ENCODE results near the gene RB1. TPM values are rescaled to one million over a fixed set of nuclear protein-coding genes. Genes with fewer than 3 reads are reported as not detected.

Gene RB1
- total and polyA plus RNA-seq, 2 donors from 2014 or later: 12.3 to 46.5 TPM

DNA sequence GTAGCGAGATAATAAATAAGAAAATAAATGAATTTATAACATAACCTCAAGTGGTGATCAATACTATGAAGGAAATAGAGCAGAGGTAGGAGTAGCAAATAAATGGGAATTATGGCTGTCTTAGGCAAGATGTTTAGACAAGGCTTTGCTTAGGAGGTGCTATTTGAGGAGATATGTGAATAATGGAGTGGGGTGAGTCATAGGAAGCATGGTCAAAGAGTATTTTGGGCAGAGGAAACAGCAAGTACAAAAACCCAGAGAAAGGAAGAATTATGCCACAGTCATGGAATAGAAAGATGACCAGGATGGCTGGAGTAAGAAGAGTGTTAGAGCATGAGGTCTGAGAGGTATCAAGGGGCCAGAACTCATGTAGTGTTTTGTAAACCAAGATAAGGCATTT, 142.9 kb downstream of the RB1 start:
- Histone ChIP-seq H3K27ac (ENCODE audit: low read depth in 2 of 2, low read length in 2 of 2) (no peak overlapping the region), H3K36me3 (ENCODE audit: control insufficient read depth in 2 of 3, insufficient read depth in 3 of 3, low read length in 3 of 3) (no peaks in the 10 kb centered on the region), H3K4me3 (ENCODE audit: low read length in 3 of 3) (no peak overlapping the region), H3K9ac (ENCODE audit: low read length in 3 of 3) (no peak overlapping the region), H3K4me1 (ENCODE audit: control insufficient read depth in 2 of 3, insufficient read depth in 2 of 3, low read depth in 1 of 3, low read length in 3 of 3) (no peaks in the 10 kb centered on the region), H3K27me3 (ENCODE audit: control insufficient read depth, insufficient read depth, low read length) (no peaks in the 10 kb centered on the region), H3K9me3 (ENCODE audit: control insufficient read depth in 2 of 3, insufficient read depth in 1 of 3, low read length in 3 of 3) (peaks cover 0 to 4% (median 0%) of the 10 kb centered on the region in 3 donors)
- TF ChIP-seq, protein P1, sequence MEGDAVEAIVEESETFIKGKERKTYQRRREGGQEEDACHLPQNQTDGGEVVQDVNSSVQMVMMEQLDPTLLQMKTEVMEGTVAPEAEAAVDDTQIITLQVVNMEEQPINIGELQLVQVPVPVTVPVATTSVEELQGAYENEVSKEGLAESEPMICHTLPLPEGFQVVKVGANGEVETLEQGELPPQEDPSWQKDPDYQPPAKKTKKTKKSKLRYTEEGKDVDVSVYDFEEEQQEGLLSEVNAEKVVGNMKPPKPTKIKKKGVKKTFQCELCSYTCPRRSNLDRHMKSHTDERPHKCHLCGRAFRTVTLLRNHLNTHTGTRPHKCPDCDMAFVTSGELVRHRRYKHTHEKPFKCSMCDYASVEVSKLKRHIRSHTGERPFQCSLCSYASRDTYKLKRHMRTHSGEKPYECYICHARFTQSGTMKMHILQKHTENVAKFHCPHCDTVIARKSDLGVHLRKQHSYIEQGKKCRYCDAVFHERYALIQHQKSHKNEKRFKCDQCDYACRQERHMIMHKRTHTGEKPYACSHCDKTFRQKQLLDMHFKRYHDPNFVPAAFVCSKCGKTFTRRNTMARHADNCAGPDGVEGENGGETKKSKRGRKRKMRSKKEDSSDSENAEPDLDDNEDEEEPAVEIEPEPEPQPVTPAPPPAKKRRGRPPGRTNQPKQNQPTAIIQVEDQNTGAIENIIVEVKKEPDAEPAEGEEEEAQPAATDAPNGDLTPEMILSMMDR (IDR thresholded peaks at IDR 0.05; ENCODE audit: borderline replicate concordance, extremely low read depth, insufficient read depth): no peak
- FAIRE-seq: no peak
- intact Hi-C loops (cut with DNase I): no loop called here
- DNase-seq: no peak

DNA sequence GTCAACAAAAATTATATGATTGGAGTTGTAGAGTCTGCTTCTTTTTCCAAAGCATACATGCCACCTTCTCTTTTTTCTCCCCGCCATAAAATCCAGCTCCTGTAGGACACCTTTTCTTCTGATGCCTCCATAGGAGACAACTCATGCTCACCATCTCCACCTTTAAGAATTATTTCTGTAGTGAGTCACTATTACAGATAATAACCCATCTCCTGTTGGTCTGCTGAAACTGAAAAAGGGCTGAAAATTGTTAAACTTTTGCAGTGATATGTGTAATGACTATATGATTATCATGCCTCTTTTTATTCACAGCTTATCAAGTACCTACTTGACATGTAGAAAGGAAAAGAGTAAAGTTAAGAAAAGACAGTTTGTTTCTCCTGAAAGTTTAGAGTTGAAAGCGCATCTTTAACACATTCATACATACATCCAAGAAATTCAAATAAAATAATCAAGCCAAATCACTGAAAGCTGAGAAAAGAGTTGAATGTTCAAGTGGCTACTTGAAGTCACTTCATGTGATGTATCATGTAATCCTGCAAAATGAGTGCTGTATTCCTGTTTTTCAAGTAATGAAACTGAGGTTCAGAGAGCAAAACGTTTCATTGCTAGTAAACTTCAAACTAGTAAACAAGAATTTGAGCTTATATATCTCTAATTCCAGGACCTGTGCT, 144.9 kb downstream of the RB1 start:
- peaks cover 0 to 4% (median 0%) of the 10 kb centered on the region in 3 donors for H3K9me3 ChIP-seq (ENCODE audit: control insufficient read depth in 2 of 3, insufficient read depth in 1 of 3, low read length in 3 of 3)
- peak overlapping the region in 1 of 3 donors; percentile 10 for H3K4me3 ChIP-seq (ENCODE audit: low read length in 3 of 3)
- H3K9ac ChIP-seq (ENCODE audit: low read length in 3 of 3): no peak overlapping the region
- no peak overlapping the region for H3K27ac ChIP-seq (ENCODE audit: low read depth in 2 of 2, low read length in 2 of 2)
- no peaks in the 10 kb centered on the region for H3K27me3 ChIP-seq (ENCODE audit: control insufficient read depth, insufficient read depth, low read length)
- H3K36me3 ChIP-seq (ENCODE audit: control insufficient read depth in 2 of 3, insufficient read depth in 3 of 3, low read length in 3 of 3): no peaks in the 10 kb centered on the region
- FAIRE-seq: no peak
- TF ChIP-seq, protein P1 (IDR thresholded peaks at IDR 0.05; ENCODE audit: borderline replicate concordance, extremely low read depth, insufficient read depth): no peak
- no peak for DNase-seq
- H3K4me1 ChIP-seq (ENCODE audit: control insufficient read depth in 2 of 3, insufficient read depth in 2 of 3, low read depth in 1 of 3, low read length in 3 of 3): no peaks in the 10 kb centered on the region
- intact Hi-C loops (cut with DNase I): no loop called here

DNA sequence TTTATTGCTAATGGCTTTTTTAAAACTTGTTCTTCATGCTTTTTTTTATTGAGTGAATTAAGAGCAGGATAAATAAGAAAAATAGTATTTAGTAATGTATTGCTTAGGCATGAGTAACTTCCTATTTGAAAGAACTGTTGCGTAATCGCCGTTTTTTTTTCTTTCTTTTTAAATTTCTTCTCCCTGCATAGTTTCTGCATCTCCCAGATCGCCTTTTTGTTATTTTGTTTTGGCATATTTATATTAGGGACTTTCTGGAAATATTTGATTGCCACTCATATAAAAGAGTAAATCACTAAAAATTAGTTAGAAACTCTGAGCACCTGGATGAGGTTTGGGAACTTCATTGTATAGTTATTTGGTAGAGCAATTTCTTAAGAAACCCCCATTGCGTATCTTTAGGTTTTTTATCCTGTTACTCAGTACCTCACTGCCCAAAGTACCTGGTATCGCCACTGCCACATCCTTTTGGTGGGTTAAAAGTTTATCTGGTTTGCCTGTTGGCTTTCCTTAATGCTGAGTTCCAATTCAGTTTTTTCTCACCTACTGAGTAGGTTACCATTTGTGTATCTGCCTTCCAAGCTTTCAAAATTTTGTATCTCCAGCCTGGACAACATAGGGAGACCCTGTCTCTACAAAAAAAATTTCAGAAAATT, 145.5 kb downstream of the RB1 start:
- H3K4me1 ChIP-seq (ENCODE audit: control insufficient read depth in 2 of 3, insufficient read depth in 2 of 3, low read depth in 1 of 3, low read length in 3 of 3): no peaks in the 10 kb centered on the region
- FAIRE-seq (peak; percentile 37), DNase-seq (no peak)
- H3K27me3 ChIP-seq (ENCODE audit: control insufficient read depth, insufficient read depth, low read length): no peaks in the 10 kb centered on the region
- no peak overlapping the region for H3K9ac ChIP-seq (ENCODE audit: low read length in 3 of 3)
- H3K27ac ChIP-seq (ENCODE audit: low read depth in 2 of 2, low read length in 2 of 2): no peak overlapping the region
- intact Hi-C loops (cut with DNase I): no loop called here
- H3K4me3 ChIP-seq (ENCODE audit: low read length in 3 of 3): no peak overlapping the region
- H3K9me3 ChIP-seq (ENCODE audit: control insufficient read depth in 2 of 3, insufficient read depth in 1 of 3, low read length in 3 of 3): peaks cover 0 to 4% (median 0%) of the 10 kb centered on the region in 3 donors
- no peaks in the 10 kb centered on the region for H3K36me3 ChIP-seq (ENCODE audit: control insufficient read depth in 2 of 3, insufficient read depth in 3 of 3, low read length in 3 of 3)
- TF ChIP-seq, protein P1 (IDR thresholded peaks at IDR 0.05; ENCODE audit: borderline replicate concordance, extremely low read depth, insufficient read depth): no peak

Data from kidney (tissue), 14 donors.